ENCODE data around the gene WASL. TPM values are rescaled to one million over a fixed set of nuclear protein-coding genes. Genes with fewer than 3 reads are reported as not detected.

Gene WASL
- polyA plus RNA-seq, 2 of the 4 experiments (the other 2 are of a cell fraction) = 18.5 to 21.0 TPM

DNA sequence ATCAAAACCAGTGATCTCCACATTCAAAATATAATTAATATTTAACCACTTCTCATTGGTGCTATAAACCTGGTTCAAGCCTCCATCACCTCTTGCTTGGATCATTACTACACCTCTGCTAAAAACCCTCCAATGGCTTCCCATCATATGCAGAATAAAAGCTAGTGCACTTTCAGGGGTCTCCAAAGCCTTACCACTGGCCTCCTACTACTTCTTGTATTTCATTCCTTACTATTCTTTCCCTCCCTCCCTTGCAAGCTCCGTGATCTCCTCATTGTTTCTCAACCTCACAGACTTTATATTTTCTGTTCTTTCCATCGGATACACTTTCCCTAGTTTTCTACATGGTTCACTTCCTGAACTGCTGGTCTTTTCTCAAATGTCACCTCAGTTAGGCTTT is 61.6 kb downstream of the WASL start:
- DNase-seq (ENCODE audit: low read depth in 1 of 2, low spot score in 1 of 2) = no peak
- ChIA-PET CTCF (interaction anchor here (1.3 to 1.5 kb wide), 3 partner anchors 112 to 185 kb away, joined by 3 to 6 read pairs (median 4); no protein-coding TSS in a partner anchor), POLR2A (no interaction called here)

DNA sequence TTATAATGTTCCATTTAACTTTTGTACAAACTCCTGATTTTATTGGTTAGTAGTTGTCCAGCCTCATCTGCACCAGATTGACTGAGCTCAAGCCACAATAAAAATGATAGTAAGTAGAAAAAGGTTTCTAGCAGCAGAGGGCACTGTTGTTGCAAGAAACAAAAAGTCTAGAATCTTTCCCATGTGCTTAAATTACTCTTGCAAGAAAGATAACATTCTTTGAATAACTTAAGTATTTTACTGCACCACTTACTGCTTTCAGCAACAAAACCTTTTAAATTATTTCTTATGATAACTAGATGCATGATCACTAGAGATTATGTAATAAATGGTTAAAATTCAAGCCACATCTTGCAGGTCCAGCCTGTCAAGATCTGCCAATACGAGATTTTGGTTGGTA is 66.1 kb downstream of the WASL start:
- H3K4me2 ChIP-seq = no peak overlapping the region
- no peaks in the 10 kb centered on the region for H3K4me1 ChIP-seq
- FAIRE-seq (no peak), ATAC-seq (peak; percentile 66 to 88), DNase-seq (ENCODE audit: low read depth in 1 of 2, low spot score in 1 of 2) (peak; percentile 19 to 62)
- no peak overlapping the region for H3K27ac ChIP-seq
- ChIA-PET CTCF (interaction anchor here (0.6 to 2.0 kb wide), 19 partner anchors 9 to 219 kb away, joined by 3 to 23 read pairs (median 4); no protein-coding TSS in a partner anchor), POLR2A (interaction anchor here (0.6 to 1.0 kb wide), 2 partner anchors 66 to 190 kb away, joined by 3 read pairs; partner anchors contain the start of gene WASL)
- no peak overlapping the region for H3K4me3 ChIP-seq
- 89% methylated on average over 1 of the region's 1 CpG for WGBS (ENCODE audit: missing lambda C conversion rate)
- no peaks in the 10 kb centered on the region for H3K9me3 ChIP-seq
- TF ChIP-seq MYC (IDR thresholded peaks at IDR 0.05; ENCODE audit: borderline replicate concordance, low read length) (no peak), ATOH8 (CRISPR knock-in tag; IDR thresholded peaks at IDR 0.05; ENCODE audit: low read depth) (no peak), HOXA7 (CRISPR knock-in tag; IDR thresholded peaks at IDR 0.05) (no peak), RCOR1 (IDR thresholded peaks at IDR 0.05; ENCODE audit: low read depth, low read length) (no peak), EP300 (IDR thresholded peaks at IDR 0.05) (no peak), FOSL2 (IDR thresholded peaks at IDR 0.05) (no peak), FOSL2 (CRISPR knock-in tag; IDR thresholded peaks at IDR 0.05) (no peak), RAD21 (conservative IDR thresholded peaks at IDR 0.05 in 1 of 2, IDR thresholded peaks at IDR 0.05 in 1 of 2) (peak; percentile 73 to 83), HOXB5 (CRISPR knock-in tag; IDR thresholded peaks at IDR 0.05) (no peak), JUN (IDR thresholded peaks at IDR 0.05) (no peak), BCL3 (IDR thresholded peaks at IDR 0.05) (no peak), POLR2A (IDR thresholded peaks at IDR 0.05; ENCODE audit: low read length) (no peak), FOSB (CRISPR knock-in tag; IDR thresholded peaks at IDR 0.05) (no peak), PHF8 (IDR thresholded peaks at IDR 0.05; ENCODE audit: borderline replicate concordance, low read depth) (no peak), EHMT2 (IDR thresholded peaks at IDR 0.05; ENCODE audit: low read depth) (no peak)
- TF ChIP-seq, protein P1, sequence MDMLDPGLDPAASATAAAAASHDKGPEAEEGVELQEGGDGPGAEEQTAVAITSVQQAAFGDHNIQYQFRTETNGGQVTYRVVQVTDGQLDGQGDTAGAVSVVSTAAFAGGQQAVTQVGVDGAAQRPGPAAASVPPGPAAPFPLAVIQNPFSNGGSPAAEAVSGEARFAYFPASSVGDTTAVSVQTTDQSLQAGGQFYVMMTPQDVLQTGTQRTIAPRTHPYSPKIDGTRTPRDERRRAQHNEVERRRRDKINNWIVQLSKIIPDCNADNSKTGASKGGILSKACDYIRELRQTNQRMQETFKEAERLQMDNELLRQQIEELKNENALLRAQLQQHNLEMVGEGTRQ (IDR thresholded peaks at IDR 0.05) = no peak

More for the DNA sequence above, 61.6 kb downstream of the WASL start:
- Histone ChIP-seq H3K9me3 (no peaks in the 10 kb centered on the region), H3K4me2 (no peak overlapping the region), H3K4me1 (no peaks in the 10 kb centered on the region), H3K27ac (no peak overlapping the region), H3K4me3 (no peak overlapping the region)
- no peak for ATAC-seq
- FAIRE-seq = no peak
- 94% methylated on average over 2 of the region's 2 CpGs for WGBS (ENCODE audit: missing lambda C conversion rate)
- TF ChIP-seq ZC3H11A (IDR thresholded peaks at IDR 0.05) (no peak), BCL3 (IDR thresholded peaks at IDR 0.05) (no peak), NFE2L2 (conservative IDR thresholded peaks at IDR 0.05; ENCODE audit: low read length) (no peak), SMC3 (IDR thresholded peaks at IDR 0.05) (no peak), NPAS2 (CRISPR knock-in tag; IDR thresholded peaks at IDR 0.05; ENCODE audit: borderline replicate concordance) (no peak), REST (IDR thresholded peaks at IDR 0.05) (no peak), MYC (IDR thresholded peaks at IDR 0.05; ENCODE audit: borderline replicate concordance, low read length) (no peak), CBX2 (IDR thresholded peaks at IDR 0.05; ENCODE audit: borderline replicate concordance, low read depth) (no peak), JUNB (IDR thresholded peaks at IDR 0.05) (no peak), EHMT2 (IDR thresholded peaks at IDR 0.05; ENCODE audit: low read depth) (no peak), CEBPB (IDR thresholded peaks at IDR 0.05) (no peak), MAZ (IDR thresholded peaks at IDR 0.05; ENCODE audit: borderline replicate concordance, low read depth, low read length) (no peak), ZFP36 (IDR thresholded peaks at IDR 0.05; ENCODE audit: borderline replicate concordance, partially characterized antibody) (no peak), SREBF2 (IDR thresholded peaks at IDR 0.05) (no peak), HEYL (CRISPR knock-in tag; IDR thresholded peaks at IDR 0.05) (no peak)
- TF ChIP-seq, protein P2, sequence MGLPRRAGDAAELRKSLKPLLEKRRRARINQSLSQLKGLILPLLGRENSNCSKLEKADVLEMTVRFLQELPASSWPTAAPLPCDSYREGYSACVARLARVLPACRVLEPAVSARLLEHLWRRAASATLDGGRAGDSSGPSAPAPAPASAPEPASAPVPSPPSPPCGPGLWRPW (IDR thresholded peaks at IDR 0.05) = no peak

Measured in A549 (cell line).